Bronchial epithelial cell (primary cell): ENCODE data around the gene FAM76B. TPM values are rescaled to one million over a fixed set of nuclear protein-coding genes. Genes with fewer than 3 reads are reported as not detected.

Source experiments
- DNase-seq: peaks from one replicate; pipeline ENCODE4 v3.0.0-alpha.2; 2010; ENCODE audit warnings: low read depth
- FAIRE-seq: peaks from 2 replicates; lab custom pipeline; 2011; peaks lifted over from hg19 to GRCh38; lab: Jason Lieb, UNC
- H3K27me3 ChIP-seq: 2 replicates; pipeline ENCODE4 v1.5.1; 2011; ENCODE audit warnings: low read length; ENCODE audit not compliant: control insufficient read depth, insufficient read depth
- H3K36me3 ChIP-seq: 2 replicates; pipeline ENCODE4 v1.5.1; 2011; ENCODE audit warnings: low read length; ENCODE audit not compliant: control insufficient read depth, insufficient read depth
- H3K4me3 ChIP-seq: 2 replicates; pipeline ENCODE4 v1.5.1; 2011; ENCODE audit warnings: mild to moderate bottlenecking, low read depth, low read length, control low read depth
- total RNA-seq: library from RNA; depleted of rRNA; stranded (reverse); fragments of >200 nt; gene quantifications from 2 replicates; pipeline ENCODE4 v1.2.1, GENCODE V29; 2014
- TF ChIP-seq, protein P1 (sequence below): IDR thresholded peaks from 2 replicates; pipeline ENCODE4 v1.5.1; 2011; ENCODE audit warnings: mild to moderate bottlenecking, moderate library complexity, low read length, control low read depth, inconsistent platforms; ENCODE audit not compliant: insufficient read depth, severe bottlenecking

The FAM76B gene
- total RNA-seq, 1 donor from 2014 or later, result 22.9 TPM

GRCh38 chr11:95760941-95761340 is 28.6 kb downstream of the FAM76B start:
- FAIRE-seq (no peak), DNase-seq (no peak)
- Histone ChIP-seq H3K4me3 (no peak overlapping the region), H3K36me3 (no peaks in the 10 kb centered on the region), H3K27me3 (no peaks in the 10 kb centered on the region)
- TF ChIP-seq, protein P1, sequence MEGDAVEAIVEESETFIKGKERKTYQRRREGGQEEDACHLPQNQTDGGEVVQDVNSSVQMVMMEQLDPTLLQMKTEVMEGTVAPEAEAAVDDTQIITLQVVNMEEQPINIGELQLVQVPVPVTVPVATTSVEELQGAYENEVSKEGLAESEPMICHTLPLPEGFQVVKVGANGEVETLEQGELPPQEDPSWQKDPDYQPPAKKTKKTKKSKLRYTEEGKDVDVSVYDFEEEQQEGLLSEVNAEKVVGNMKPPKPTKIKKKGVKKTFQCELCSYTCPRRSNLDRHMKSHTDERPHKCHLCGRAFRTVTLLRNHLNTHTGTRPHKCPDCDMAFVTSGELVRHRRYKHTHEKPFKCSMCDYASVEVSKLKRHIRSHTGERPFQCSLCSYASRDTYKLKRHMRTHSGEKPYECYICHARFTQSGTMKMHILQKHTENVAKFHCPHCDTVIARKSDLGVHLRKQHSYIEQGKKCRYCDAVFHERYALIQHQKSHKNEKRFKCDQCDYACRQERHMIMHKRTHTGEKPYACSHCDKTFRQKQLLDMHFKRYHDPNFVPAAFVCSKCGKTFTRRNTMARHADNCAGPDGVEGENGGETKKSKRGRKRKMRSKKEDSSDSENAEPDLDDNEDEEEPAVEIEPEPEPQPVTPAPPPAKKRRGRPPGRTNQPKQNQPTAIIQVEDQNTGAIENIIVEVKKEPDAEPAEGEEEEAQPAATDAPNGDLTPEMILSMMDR, result no peak

GRCh38 chr11:95751515-95751914 is 38.1 kb downstream of the FAM76B start:
- TF ChIP-seq, protein P1, result no peak
- no peaks in the 10 kb centered on the region for H3K36me3 ChIP-seq
- DNase-seq (no peak), FAIRE-seq (no peak)
- H3K4me3 ChIP-seq, result no peak overlapping the region
- H3K27me3 ChIP-seq, result no peaks in the 10 kb centered on the region

GRCh38 chr11:95750101-95750500 is 39.5 kb downstream of the FAM76B start:
- DNase-seq (no peak), FAIRE-seq (no peak)
- Histone ChIP-seq H3K27me3 (no peaks in the 10 kb centered on the region), H3K4me3 (no peak overlapping the region), H3K36me3 (no peaks in the 10 kb centered on the region)
- TF ChIP-seq, protein P1, result no peak

DNA sequence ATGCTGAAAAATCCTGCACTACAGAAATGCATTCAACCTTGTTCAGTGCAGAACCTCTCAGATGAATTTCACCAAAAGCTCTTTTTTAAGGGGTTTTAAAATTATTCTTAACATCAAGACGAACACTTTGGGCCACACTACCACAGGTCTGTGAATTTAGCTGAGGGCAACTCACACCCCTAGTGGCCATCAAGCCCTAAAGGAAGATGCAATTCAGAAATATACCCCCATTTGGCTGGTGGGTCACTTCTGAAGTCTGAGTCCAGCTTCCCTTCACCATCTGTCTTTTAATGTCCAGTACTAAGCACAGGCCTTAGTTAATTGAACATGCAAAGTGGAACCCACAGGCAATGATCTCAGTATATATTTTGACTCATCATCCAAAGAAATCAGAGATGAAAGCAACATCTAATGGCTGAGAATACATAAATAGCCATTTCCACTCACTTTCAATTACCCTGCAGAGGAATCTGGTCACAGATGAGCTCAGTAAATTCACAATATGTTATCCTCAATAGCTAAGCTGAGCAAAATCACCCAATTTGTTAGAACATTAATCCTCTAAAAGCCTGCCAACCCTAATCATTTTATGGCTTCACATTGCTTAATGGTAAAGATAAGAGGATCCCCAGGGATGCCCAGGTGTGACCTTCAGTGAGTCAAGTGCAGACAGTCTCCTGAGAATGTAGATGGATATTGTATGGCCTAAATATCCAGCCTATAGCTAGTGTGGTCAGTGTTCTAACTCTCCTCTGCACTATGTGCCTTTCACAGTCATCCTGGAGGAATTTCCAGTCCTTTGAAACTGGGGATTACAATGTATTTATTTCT is 50.3 kb downstream of the FAM76B start:
- H3K27me3 ChIP-seq, result no peaks in the 10 kb centered on the region

GRCh38 chr11:95736809-95737208 is 52.8 kb downstream of the FAM76B start:
- no peaks in the 10 kb centered on the region for H3K27me3 ChIP-seq
- TF ChIP-seq, protein P1, result no peak
- no peak overlapping the region for H3K4me3 ChIP-seq
- FAIRE-seq (no peak), DNase-seq (no peak)
- H3K36me3 ChIP-seq, result no peaks in the 10 kb centered on the region

More for the DNA sequence above, 50.3 kb downstream of the FAM76B start:
- Histone ChIP-seq H3K36me3 (no peaks in the 10 kb centered on the region), H3K4me3 (no peak overlapping the region)
- TF ChIP-seq, protein P1, result no peak
- FAIRE-seq (no peak), DNase-seq (no peak)
